Measurements from ENCODE around the gene BFAR. TPM values are rescaled to one million over a fixed set of nuclear protein-coding genes. Genes with fewer than 3 reads are reported as not detected.

Gene BFAR
- total RNA-seq, 1 experiment from 2014 or later = 91.7 TPM

GRCh38 chr16:14629612-14629918, 3.2 kb upstream of the BFAR start:
- H3K4me3 Mint-ChIP-seq = peak overlapping the region; percentile 93 to 95
- peaks cover 13 to 41% (median 41%) of the 10 kb centered on the region in 3 experiments; a peak in 6 of 7 replicates for H3K36me3 Mint-ChIP-seq (ENCODE audit: insufficient read depth in 1 of 3, low read depth in 3 of 3)
- no peak for TF ChIP-seq CTCF (conservative IDR thresholded peaks at IDR 0.05)
- no peak overlapping the region for H4K8ac ChIP-seq (replicated peaks; ENCODE audit: insufficient read length, low read depth, low read length)
- no peak for DNase-seq
- H3K23me2 ChIP-seq (ENCODE audit: insufficient read length, low read depth, low read length, poor library complexity, severe bottlenecking) = peaks cover 17% of the 10 kb centered on the region
- peak overlapping the region; percentile 91 for H3K4me2 ChIP-seq (ENCODE audit: insufficient read depth, insufficient read length, low read length)
- H3K27ac Mint-ChIP-seq = peak overlapping the region; percentile 97 to 99 (median 99)
- H3K9me3 Mint-ChIP-seq = no peaks in the 10 kb centered on the region
- H3K27me3 ChIP-seq (ENCODE audit: insufficient read depth, low read length) = no peaks in the 10 kb centered on the region
- no peak overlapping the region for H3K23ac ChIP-seq (ENCODE audit: insufficient read length, low read depth, low read length)
- peaks cover under 1% of the 10 kb centered on the region for H3K79me1 ChIP-seq (ENCODE audit: insufficient read depth, low read depth, low read length, poor library complexity, severe bottlenecking)
- no peak overlapping the region for H3K27ac ChIP-seq (ENCODE audit: insufficient read length, low read depth, low read length)
- H2BK20ac ChIP-seq (ENCODE audit: low read depth, low read length, poor library complexity, severe bottlenecking) = no peak overlapping the region
- no peak overlapping the region for H4K5ac ChIP-seq (ENCODE audit: insufficient read length, low read depth, low read length)
- no peak overlapping the region for H2BK12ac ChIP-seq (ENCODE audit: insufficient read length, low read depth, low read length)
- no peak overlapping the region for H3T11ph ChIP-seq (ENCODE audit: low read length)
- peaks cover 16 to 26% of the 10 kb centered on the region in 2 experiments for H3K4me1 Mint-ChIP-seq
- H4K20me1 ChIP-seq (ENCODE audit: control insufficient read depth, insufficient read depth, insufficient read length) = no peaks in the 10 kb centered on the region
- no peak overlapping the region for H2BK15ac ChIP-seq (ENCODE audit: low read depth, low read length)
- H2AK5ac ChIP-seq (ENCODE audit: insufficient read length, low read length) = no peak overlapping the region
- peak overlapping the region; percentile 12; the same call in 1 of the 2 replicates for H3K4ac ChIP-seq (ENCODE audit: low read depth, low read length)
- no peak overlapping the region for H4K91ac ChIP-seq (ENCODE audit: insufficient read length, low read depth, low read length)
- H3K27me3 Mint-ChIP-seq (ENCODE audit: low read depth) = no peaks in the 10 kb centered on the region
- H3K4me1 ChIP-seq (ENCODE audit: insufficient read depth, low read length) = no peaks in the 10 kb centered on the region; the same call in 1 of the 2 replicates
- H3K9ac ChIP-seq (ENCODE audit: extremely low read depth, insufficient read length, low read length) = peak overlapping the region; percentile 91
- no peak overlapping the region for H3K56ac ChIP-seq (ENCODE audit: insufficient read length, low read depth, low read length)
- peak overlapping the region; percentile 95 for H3K18ac ChIP-seq (ENCODE audit: insufficient read length, low read depth, low read length)
- no peak overlapping the region for H2BK5ac ChIP-seq (ENCODE audit: insufficient read length, low read length)
- no peak overlapping the region for H2BK120ac ChIP-seq (ENCODE audit: low read depth, low read length, poor library complexity, severe bottlenecking)
- peaks cover 7% of the 10 kb centered on the region; the same call in 1 of the 2 replicates for H3K79me2 ChIP-seq (ENCODE audit: insufficient read depth, low read length)
- WGBS (ENCODE audit: extremely low coverage, insufficient read length, low lambda C conversion rate) = no CpG with 5 or more reads among the region's 17 CpGs
- H3K9me3 ChIP-seq (ENCODE audit: control insufficient read depth, low read depth, low read length) = no peaks in the 10 kb centered on the region
- H2AFZ ChIP-seq (ENCODE audit: low read length) = no peak overlapping the region
- peak overlapping the region; percentile 98 for H3K14ac ChIP-seq (ENCODE audit: insufficient read depth, low read length)
